H1 (cell line): ENCODE measurements around the gene PHOSPHO2. TPM values are rescaled to one million over a fixed set of nuclear protein-coding genes. Genes with fewer than 3 reads are reported as not detected.

Experiments used
- CEBPB ChIP-seq: IDR thresholded peaks from 2 replicates; pipeline ENCODE4 v1.6.1; 2012; ENCODE audit warnings: low read depth, low read length
- CTBP2 ChIP-seq: IDR thresholded peaks from 2 replicates; pipeline ENCODE4 v1.7.0; 2011; ENCODE audit warnings: borderline replicate concordance, mild to moderate bottlenecking, moderate library complexity, mixed read lengths, low read length; ENCODE audit not compliant: insufficient read depth, insufficient read length
- RXRA ChIP-seq: IDR thresholded peaks from 2 replicates; pipeline ENCODE4 v1.6.1; 2011; ENCODE audit warnings: low read depth, mild to moderate bottlenecking, low read length, moderate library complexity; ENCODE audit not compliant: insufficient read depth
- TEAD4 ChIP-seq: IDR thresholded peaks from 2 replicates; pipeline ENCODE4 v1.6.1; 2012; ENCODE audit warnings: low read depth, low read length, inconsistent platforms, mixed read lengths
- USF2 ChIP-seq: IDR thresholded peaks from 2 replicates; pipeline ENCODE4 v1.6.1; 2011; ENCODE audit warnings: low read length, improper control_type of control experiment
- polyA plus RNA-seq, 7 experiments: library from polyadenylated mRNA; depleted of rRNA in 3 of 7; stranded (reverse) in 5 of 7; unstranded in 2 of 7; fragments of >200 nt in 5 of 7; fragments of 200-250 nt in 2 of 7; gene quantifications; 1 replicate in 5 of 7; 2 replicates in 1 of 7; 4 replicates in 1 of 7; pipeline versions ENCODE4 v1.2.1 to v1.2.3, GENCODE V29; 2011 to 2013; ENCODE audit warnings: missing spikeins in 2 of 7, mixed read lengths in 2 of 7
- total RNA-seq: library from RNA; stranded (reverse); fragmentation: NEBNext Ultra II Directional; extraction: Animal tissue kit (Norgen Biotek cat#: 25700); gene quantifications from 2 replicates; pipeline ENCODE4 v1.2.1, GENCODE V29; 2021

The PHOSPHO2 gene
- total and polyA plus RNA-seq, 2 of the 8 experiments (the other 6 are each of a cell fraction or from before 2014, with no cell fraction given) = 2.4 to 8.5 TPM

- TF ChIP-seq USF2 (no peak), TEAD4 (no peak), RXRA (no peak), CTBP2 (no peak), CEBPB (no peak)
Observed at GRCh38 chr2:169714699-169715098, 20.4 kb downstream of the PHOSPHO2 start (continued).
